ENCODE measurements around the gene SLC26A2.
"Not testable (repeated sequence)": the region's sequence is repeated elsewhere in the genome, so short reads cannot be mapped to it uniquely, and the experiment has no call there.

SLC26A2 gene

DNA sequence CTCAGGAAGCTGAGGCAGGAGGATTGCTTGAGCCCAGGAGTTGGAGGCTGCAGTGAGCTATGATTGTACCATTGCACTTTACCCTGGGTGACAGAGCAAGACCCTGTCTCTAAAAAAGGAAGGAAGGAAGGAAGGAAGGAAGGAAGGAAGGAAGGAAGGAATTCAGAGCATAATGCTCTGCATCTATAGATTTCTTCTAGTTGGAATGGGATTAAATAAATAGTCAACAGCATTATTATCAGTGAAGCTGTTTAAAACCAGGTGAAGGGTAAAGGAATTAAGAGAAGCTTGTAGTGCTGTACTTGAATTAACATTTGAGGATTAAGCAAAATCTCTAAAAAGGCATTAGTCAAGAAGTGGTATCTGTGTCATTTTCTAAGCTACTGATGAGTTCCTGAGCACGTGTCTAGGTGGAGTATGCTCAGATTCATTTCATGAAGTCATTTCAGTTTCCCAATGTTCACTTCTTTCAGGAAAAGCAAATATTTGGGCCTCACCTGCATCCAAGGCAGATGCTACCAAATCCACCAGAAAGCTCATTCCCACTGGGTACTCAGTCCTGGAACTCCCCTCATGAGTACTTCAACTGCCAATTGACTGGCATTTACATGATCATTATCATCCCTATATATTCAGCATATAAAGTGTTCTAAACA, 24.4 kb upstream of the SLC26A2 start:
- no peak for DNase-seq (ENCODE audit: extremely low spot score, insufficient read length, low read depth)
- FAIRE-seq: no peak

DNA sequence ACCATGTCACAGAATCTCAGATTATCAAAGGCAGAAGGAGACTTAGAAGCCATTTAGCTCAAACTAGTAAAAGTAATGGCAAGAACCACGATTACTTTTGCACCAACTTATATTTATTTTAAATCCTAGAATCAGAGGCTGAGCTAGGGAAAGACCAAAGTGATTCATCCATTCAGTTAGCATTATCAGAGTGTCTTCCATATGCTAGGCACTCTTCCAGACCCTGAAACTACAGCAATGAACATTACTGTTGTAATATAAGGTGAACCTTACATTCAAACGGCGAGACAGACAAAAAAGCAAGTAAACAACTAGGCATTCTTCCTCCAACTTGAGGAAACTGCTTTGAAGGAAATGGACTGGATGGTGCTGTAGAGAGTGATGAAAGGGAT, 23.9 kb upstream of the SLC26A2 start:
- no peak for DNase-seq (ENCODE audit: extremely low spot score, insufficient read length, low read depth)
- FAIRE-seq: no peak

DNA sequence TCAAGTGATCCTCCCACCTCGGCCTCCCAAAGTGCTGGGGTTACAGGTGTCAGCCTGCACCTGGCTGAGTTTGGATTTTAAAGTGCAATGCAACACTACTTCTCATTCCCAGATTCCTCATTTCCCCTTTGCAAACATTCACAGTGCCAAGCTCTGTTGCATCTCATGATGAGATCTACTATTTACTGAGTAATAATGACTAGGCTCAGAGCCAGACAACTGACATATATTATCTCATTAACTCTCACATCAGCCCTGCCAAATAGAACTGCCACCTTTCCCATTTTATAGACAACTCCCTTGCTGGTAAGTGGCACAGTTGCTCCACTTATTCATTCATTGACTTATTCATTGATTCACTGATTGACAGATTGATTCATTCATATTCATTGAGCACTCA, 22.9 kb upstream of the SLC26A2 start:
- DNase-seq (ENCODE audit: extremely low spot score, insufficient read length, low read depth): no peak
- FAIRE-seq: no peak

DNA sequence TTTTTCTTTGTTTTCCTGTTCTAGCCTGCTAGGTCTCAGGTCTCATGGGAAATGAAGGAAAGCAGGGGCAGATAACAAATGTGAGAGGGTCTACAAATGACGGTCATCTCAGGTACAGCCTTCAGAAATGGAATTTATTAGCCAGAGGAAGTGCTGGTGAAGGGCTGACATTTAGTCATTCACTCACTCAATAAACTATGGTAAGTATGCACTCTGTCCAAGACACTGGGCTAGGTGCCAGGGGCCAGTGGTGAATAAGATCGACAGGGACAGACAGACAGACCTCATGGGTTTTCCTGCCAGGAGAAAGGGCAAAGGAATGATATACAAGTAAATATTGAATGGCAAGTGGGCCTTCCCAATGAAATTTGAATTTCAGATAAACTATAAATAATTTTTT, 22.3 kb upstream of the SLC26A2 start:
- FAIRE-seq (no peak), DNase-seq (ENCODE audit: extremely low spot score, insufficient read length, low read depth) (no peak)

- FAIRE-seq: no peak
- no peak for DNase-seq (ENCODE audit: extremely low spot score, insufficient read length, low read depth)
Measured at GRCh38 chr5:149938791-149939358, 21.7 kb upstream of the SLC26A2 start.

- no peak for FAIRE-seq
- DNase-seq (ENCODE audit: extremely low spot score, insufficient read length, low read depth): no peak
Measured at GRCh38 chr5:149939546-149939945, 21.0 kb upstream of the SLC26A2 start.

DNA sequence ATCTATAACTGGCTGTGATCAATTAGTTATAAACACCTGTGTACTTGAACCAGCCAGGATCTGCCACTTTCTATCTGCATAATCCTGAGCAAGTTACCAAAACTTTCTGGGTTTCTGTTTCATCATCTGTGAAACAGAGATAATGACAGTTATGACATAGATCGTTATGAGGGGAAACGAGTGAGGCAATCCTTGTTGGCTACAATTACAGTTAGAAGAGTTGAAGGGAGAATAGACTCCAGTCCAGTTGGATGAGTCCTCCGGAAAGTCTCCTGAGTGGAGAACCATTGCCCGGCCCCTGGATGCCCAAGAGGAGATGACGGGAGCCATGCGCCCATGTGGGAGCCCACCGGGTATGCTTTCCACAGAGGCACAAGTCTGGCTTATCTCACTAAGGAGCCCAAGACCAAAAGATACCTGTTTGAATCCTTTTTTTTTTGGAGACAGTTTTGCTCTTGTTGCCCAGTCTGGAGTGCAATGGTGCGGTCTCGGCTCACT, 20.4 kb upstream of the SLC26A2 start:
- no peak for DNase-seq (ENCODE audit: extremely low spot score, insufficient read length, low read depth)
- no peak for FAIRE-seq

DNA sequence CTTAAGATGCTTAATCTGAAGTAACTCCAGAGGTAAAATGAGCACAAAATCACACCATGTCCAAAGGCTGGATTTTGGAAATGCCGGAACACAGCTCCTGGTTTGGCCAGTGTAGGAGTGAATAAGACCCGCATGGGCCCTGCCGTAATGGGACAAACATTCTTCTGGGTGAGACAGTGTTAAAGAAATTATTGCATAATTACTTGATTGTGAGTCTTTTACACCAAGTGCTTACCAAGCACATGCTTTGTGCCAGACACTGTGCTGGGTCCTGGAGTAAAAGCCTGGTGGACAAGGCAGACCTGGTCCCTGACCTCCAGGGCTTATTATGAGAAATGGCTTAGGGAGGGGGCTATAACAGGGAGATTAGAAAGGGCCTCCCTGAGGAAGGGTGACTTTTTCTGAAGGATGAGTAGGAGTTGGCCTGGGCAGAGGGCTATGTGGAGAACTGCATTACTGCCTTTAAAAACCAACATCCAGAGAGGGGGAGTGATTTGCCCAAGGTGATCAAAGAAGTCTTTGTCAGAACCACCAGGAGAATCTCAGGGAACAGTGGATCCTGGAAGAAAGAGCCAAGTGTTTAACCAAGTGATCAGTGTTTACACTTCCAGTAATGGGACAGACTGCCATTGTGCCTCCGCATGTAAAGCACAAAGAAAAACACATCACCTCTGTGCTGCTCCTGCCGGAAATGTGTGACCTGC, 19.5 kb upstream of the SLC26A2 start:
- no peak for DNase-seq (ENCODE audit: extremely low spot score, insufficient read length, low read depth)

DNA sequence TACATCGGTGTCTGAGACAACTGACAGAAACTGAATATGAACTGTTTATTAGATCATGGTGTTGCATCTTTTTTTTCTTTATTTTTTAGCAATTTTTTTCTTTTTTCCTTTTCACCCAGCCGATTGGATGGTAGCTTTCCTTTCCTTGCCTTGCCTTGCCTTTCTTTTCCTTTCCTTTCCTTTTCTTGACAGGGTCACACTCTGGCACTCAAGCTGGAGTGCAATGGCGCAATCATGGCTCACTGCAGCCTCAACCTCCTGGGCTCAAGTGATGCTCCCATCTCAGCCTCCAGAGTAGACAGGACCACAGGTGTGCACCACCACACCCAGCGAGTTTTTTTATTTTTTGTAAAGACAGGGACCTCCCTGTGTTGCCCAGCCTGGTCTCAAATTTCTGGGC, 18.8 kb upstream of the SLC26A2 start:
- no peak for DNase-seq (ENCODE audit: extremely low spot score, insufficient read length, low read depth)

More for the DNA sequence above, 19.5 kb upstream of the SLC26A2 start:
- FAIRE-seq: no peak

DNA sequence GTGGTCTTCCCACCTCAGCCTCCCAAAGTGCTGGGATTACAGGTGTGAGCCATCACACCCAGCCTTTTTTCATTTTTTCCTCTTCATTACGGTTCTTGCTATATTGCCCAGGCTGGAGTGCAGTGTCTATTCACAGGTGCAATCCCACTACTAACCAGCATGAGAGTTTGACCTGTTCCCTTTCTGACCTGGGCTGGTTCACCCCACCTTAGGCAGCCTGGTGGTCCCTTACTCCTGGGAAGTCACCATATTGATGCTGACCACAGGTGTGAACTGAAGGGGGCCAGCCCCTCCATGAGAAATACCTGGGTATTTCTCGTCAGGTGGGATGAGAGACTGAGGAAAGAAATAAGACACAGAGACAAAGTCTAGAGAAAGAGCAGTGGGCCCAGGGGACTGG, 18.4 kb upstream of the SLC26A2 start:
- no peak for DNase-seq (ENCODE audit: extremely low spot score, insufficient read length, low read depth)
- no peak for FAIRE-seq

More for the DNA sequence above, 18.8 kb upstream of the SLC26A2 start:
- FAIRE-seq: no peak

DNA sequence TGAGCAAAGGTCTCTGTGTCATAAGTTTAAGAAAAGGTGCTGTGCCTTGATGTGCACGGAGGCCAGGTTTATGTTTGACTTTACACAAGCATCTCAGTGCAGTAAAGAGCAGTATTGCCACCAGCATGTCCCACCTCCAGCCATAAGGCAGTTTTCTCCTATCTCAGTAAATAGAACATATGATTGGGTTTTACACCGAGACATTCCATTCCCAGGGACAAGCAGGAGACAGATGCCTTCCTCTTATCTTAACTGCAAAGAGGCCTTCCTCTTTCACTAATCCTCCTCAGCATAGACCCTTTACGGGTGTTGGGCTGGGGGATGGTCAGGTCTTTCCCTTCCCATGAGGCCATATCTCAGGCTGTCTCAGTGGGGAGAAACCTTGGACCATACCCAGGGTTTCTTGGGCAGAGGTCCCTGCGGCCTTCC, 17.8 kb upstream of the SLC26A2 start:
- not testable (repeated sequence) for DNase-seq (ENCODE audit: extremely low spot score, insufficient read length, low read depth); FAIRE-seq

DNA sequence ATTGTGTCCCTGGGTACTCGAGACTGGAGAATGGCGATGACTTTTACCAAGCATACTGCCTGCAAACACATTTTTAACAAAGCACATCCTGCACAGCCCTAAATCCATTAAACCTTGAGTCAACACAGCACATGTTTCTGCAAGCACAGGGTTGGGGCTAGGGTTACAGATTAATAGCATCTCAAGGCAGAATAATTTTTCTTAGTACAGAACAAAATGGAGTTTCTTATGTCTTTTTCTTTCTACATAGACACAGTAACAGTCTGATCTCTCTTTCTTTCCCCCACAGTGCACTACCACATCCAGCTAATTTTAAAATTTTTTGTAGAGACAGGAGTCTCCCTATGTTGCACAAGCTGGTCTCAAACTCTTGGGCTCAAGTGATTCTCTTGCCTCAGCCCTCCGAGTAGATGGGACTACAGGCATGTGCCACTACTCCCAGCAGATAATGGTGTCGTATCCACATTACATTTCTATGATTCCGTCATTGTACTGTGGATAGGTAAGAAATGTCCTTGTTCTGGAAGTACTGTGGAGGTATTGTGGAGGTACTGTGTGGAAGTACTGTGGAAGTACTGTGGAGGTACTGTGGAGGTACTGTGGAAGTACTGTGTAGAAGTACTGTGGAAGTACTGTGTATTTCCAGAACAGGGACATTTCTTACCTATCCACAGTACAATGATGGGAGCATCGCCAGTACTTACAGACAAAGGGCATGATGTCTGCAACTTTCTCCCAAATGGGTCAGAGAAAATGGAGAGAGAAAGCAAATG, 17.2 kb upstream of the SLC26A2 start:
- FAIRE-seq; DNase-seq (ENCODE audit: extremely low spot score, insufficient read length, low read depth): not testable (repeated sequence)

- no peak for FAIRE-seq
Measured at GRCh38 chr5:149944666-149945065, 15.9 kb upstream of the SLC26A2 start, which contains the start of gene PDE6A. Gene PDE6A (minus strand): TSS chr5:149944793. CDS start chr5:149944673, 120 bp downstream.

DNA sequence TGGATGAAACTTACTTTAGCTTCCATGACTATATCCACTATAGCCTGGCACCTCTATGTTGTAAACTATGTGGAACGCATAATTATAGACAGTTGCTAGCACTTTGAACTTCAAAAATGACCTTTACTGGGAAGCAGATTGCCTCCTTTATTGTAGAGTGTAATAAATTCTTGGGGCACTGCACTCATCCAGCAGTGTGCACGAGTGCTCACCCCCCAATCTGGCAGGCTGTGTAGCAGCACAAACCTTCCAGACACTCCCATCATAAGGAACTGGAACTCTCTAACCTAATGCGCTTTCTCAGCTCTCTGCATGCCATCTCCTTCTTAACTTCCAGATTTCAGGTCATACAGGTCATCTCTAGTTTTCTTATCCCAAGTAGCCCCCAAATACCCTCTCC, 14.4 kb upstream of the SLC26A2 start:
- DNase-seq (ENCODE audit: extremely low spot score, insufficient read length, low read depth) (no peak), FAIRE-seq (no peak)

More at GRCh38 chr5:149944666-149945065, 15.9 kb upstream of the SLC26A2 start, which contains the start of gene PDE6A:
- no peak for DNase-seq (ENCODE audit: extremely low spot score, insufficient read length, low read depth)

DNA sequence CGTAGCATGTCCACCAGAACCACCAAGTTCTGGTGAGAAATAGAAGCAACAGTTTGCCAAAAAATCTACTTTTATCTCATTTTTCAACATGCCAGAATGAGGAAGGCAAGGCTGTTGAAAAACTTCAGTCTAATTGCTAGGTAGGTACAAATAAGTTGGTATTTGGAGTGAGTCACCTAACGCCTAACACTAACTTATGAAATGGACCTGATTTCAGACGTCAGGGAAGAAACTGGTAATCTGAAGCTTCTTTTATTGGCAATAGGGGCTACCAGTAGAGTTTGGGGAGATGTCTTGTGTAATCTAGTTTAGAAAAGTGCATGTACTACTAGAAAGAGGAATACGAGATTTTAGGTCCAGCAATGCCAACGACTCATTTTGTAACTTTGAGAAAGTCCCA, 11.6 kb upstream of the SLC26A2 start:
- DNase-seq (ENCODE audit: extremely low spot score, insufficient read length, low read depth): no peak
- FAIRE-seq: no peak

- FAIRE-seq: no peak
- DNase-seq (ENCODE audit: extremely low spot score, insufficient read length, low read depth): no peak
Measured at GRCh38 chr5:149951138-149951749, 9.3 kb upstream of the SLC26A2 start.

DNA sequence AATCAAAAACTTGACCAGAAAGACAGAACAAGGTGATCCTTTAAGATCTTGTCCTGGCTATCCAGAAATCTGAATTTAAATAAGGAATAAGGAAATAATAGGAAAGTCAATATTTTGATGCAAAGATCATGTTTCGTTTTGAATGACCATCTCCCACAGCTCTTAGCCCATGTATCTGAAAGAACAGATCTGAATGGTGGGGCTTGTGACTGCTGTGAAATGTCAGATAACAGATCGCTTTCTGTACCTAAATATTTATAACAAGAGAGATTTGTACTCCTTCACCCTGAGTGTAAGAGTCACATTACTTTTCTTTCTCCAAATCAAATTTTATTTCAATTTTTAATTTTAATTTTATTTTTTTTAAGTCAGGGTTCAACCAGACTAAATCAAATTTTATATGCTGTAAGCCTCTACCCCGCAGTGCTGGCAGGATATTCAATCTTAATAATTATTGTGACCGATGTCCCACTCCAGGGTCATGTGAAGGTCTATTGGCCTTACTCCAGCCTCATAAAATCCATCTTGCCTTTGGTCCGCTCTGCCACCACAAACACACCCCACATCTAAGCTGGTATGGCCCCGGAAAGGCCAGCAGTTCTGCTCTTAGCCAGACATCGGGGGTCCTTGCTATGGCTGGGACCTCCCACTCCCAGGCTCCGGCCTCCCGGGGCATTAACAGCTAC, 7.0 kb upstream of the SLC26A2 start:
- FAIRE-seq: no peak
- no peak for DNase-seq (ENCODE audit: extremely low spot score, insufficient read length, low read depth)

- FAIRE-seq (no peak), DNase-seq (ENCODE audit: extremely low spot score, insufficient read length, low read depth) (no peak)
Measured at GRCh38 chr5:149954798-149955197, 5.8 kb upstream of the SLC26A2 start.

GRCh38 chr5:149956685-149957084, 3.9 kb upstream of the SLC26A2 start:
- DNase-seq (ENCODE audit: extremely low spot score, insufficient read length, low read depth) (no peak), FAIRE-seq (no peak)

Data from GM18507 (cell line).